ENCODE data around the gene ZBED1.
"Not testable (repeated sequence)": the region's sequence is repeated elsewhere in the genome, so short reads cannot be mapped to it uniquely, and the experiment has no call there.

The ZBED1 gene

DNA sequence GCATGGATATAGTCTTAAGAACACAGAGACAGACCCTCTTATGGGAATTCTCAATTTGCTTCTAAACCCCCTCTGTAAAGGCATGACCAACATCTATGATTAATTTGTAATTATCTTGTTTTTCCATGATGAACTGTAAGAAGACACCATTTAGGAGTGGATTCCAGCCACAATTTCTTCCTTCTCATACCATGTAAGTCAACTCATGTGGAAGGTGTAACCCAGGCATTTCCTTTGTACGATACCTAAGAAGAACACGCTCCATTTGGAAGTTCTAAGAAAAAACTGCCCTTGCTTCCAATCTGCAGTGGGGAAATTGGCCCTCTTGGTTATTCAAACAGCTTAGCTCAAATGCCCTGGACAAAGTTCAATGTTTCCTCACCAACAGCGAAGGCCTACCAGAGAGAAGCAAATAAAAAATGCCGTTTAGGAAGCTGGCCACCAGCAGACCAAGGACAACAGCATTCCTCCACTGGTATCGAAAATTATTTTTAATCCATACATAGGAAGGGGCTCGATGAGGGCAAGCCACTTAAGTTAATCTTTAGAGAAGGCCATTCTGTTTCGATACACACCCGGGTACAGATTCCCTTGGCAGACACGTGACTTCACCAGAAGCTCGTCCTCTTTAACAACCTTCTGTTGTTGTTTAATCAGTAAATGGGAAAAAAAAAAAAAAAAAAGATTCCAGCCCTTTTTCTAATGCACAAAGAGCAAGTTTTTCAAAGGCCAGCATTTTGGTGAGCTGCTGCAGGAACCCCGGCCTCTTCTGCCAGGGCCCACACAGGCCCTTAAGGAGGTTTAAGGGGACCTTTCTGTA is 2.6 kb downstream of the ZBED1 start:
- DNase-seq (ENCODE audit: low spot score), result peak; percentile 62

DNA sequence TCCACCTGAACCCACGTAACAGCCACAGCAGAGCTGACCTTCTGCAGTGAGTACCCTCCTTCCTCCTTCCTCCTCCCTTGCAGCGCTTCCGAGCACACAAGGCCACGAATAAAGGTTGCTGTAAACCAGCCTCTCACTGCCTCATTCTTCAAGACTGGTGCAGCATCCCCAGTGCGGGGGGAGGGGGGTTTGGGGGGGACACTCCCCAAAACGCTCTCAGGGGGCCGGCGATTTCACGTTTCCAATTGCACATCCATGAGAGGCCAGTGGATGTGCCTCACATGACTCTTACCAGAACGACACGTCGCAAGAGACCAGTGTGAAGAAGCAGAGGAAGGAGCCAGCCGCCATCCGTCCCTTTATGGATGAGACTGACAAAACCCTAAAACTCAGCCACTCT is 5.2 kb downstream of the ZBED1 start:
- no peak for DNase-seq (ENCODE audit: low spot score)

- no peak for DNase-seq (ENCODE audit: low spot score)
Measured at GRCh38 chrX:2492531-2493218, 8.1 kb downstream of the ZBED1 start.

- no peak for DNase-seq (ENCODE audit: low spot score)
Measured at GRCh38 chrX:2490634-2491033, 10.1 kb downstream of the ZBED1 start.

DNA sequence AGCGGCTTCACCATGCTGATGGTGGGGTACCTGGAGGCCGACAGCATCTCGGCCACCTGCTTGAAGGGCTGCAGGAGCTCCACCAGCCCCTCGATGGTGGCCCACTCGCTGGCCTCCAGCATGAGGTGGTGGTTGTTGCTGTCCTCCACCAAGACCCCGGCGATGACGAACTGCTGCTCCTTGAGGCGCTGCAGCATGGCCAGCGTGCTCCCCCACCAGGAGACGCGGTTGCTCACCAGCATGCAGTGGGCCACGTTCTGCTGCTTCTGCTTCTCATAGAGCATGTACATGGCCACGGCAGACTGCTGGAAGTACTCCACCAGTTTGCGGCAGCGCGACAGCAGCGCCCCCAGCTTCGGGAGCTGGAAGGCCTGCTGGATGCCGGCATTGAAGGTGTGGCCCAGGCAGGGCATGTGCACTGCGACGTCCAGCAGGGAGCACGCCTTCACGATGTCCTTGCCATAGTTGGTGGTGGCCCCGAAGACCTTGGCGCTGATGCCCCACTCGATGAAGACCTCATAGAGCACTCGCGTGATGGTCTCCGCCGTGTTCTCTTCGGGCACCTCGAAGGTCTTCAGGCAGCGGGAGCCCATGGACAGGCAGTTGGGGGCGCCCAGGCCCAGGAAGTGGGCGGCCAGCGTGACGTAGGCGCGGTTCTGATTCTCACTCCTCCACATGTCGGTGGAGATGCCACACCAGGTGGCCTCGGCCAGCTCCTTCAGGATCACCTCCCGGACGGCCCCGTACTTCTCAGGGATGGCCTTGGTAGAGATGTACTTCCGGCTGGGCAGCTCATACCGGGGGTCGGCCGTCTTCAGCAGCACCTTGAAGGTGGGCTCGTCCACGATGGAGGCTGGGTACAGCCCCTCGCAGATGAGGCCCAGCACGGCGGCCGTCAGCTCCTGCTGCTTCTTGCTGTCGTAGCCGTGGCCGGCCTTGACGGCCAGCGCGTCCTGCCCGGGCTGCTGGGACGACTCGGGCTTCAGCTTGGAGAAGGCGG is 11.0 kb downstream of the ZBED1 start:
- DNase-seq (ENCODE audit: low spot score), result no peak

DNA sequence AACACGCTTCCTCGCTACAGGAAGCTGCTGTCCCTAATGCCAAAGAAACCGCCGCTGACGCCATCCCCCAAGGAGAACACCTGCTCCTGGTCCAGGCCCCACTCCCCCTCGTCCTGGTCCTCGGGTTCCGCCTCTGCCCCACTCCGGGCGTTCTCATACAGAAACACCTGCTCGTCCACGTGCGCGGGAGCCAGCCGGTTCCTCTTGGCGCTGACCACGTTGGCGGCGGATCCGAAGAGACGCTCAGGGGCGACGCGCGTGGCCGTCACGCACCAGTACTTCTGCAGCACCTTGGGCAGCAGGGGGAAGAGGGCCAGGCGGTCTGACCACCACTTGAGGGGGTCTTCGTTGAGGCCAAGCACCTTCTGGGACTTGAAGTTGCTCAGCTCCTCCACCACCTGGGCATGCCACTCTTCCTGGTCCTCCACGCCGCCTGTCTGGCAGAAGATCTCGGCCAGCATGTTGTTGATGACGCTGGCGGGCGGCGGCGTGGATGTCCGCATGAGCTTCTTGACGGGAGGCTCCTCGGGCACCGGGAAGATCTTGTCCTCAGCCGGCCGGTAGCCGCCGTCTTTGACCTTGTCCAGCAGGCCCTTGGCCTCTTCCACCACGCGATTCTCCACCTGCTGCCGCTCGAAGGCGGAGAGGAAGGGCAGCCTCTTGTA is 12.0 kb downstream of the ZBED1 start:
- DNase-seq (ENCODE audit: low spot score), result no peak

DNA sequence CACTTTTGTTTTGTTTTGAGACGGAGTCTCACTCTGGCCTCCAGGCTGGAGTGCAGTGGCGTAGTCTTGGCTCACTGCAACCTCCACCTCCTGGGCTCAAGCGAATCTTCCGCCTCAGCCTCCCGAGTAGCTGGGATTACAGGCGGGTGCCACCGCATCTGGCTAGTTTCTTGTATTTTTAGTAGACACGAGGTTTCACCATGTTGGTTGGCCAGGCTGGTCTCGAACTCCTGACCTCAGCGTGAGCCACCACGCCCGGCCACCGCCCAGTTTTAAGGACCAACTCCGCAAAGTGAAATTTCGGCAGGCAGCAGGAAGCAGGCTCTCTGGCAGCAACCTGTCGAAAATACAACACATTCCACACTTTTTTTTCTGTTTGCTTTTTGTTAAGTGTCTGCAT is 13.4 kb downstream of the ZBED1 start:
- no peak for DNase-seq (ENCODE audit: low spot score)

GRCh38 chrX:2486476-2487133 is 14.2 kb downstream of the ZBED1 start:
- no peak for DNase-seq (ENCODE audit: low spot score)

DNA sequence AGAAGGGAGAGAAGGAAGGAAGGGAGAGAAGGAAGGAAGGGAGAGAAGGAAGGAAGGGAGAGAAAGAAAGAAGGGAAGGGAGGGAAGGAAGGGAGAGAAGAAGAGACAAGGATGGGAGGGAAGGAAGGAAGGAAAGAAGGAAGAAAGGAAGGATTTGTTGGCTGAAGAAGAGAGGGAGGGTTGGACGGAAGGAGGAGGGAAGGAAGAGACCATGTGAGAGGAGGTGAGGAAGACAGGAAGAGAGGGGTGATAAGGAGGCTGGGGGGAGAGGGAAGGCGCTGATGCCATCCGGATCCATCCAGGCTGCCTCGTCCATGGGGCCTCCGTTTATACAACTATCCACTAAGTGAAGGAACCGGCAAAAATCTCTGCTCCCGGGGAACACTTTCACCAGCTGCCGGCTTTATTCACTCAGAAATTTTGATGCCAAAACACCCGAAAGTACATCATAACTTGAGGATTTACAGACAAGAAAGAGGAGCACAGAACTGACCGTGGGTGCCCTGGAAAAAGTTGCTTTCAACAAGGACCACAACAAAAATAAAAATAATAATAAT is 14.9 kb downstream of the ZBED1 start:
- no peak for DNase-seq (ENCODE audit: low spot score)

GRCh38 chrX:2484721-2485648 is 15.8 kb downstream of the ZBED1 start:
- peak; percentile 43 for DNase-seq (ENCODE audit: low spot score)

GRCh38 chrX:2484256-2484655 is 16.5 kb downstream of the ZBED1 start:
- DNase-seq (ENCODE audit: low spot score), result no peak

- no peak for DNase-seq (ENCODE audit: low spot score)
Measured at GRCh38 chrX:2483398-2484060, 17.2 kb downstream of the ZBED1 start.

DNA sequence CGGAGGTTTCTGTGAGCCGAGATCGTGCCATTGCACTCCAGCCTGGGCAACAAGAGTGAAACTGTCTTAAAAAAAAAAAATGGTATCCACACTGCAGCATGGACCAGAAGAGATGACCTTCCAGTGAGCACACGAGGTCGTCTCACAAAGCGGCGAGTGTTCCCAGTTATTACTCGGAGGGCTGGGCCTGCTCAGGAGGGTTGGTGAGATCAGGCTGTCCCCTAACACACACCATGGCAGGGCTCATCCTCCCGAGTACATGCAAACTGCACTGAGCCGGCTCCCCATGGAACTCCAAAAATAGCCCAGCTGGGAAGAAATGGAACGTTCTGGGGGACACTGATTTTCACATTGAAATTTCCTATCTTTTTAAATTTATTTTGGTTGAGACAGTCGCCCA is 19.2 kb downstream of the ZBED1 start:
- not testable (repeated sequence) for DNase-seq (ENCODE audit: low spot score)

DNA sequence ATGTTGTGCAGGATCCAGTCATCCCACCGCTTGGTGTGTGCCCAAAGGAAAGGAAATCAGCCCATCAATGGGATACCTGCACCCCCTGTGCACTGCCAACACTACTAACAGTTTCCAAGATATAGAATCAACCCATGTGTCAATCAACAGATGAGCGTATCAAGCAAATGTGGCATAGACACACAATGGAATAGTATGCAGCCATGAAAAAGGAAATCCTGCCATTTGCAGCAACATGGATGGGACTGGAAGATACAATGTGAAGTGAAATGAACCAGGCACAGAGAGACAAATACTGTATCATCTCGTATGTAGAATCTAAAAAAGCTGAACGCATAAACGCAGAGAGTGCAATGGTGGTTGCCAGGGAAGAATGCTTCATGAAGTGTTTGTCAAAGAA is 20.8 kb downstream of the ZBED1 start:
- not testable (repeated sequence) for DNase-seq (ENCODE audit: low spot score)

GRCh38 chrX:2479420-2479780 is 21.4 kb downstream of the ZBED1 start:
- no peak for DNase-seq (ENCODE audit: low spot score)

DNA sequence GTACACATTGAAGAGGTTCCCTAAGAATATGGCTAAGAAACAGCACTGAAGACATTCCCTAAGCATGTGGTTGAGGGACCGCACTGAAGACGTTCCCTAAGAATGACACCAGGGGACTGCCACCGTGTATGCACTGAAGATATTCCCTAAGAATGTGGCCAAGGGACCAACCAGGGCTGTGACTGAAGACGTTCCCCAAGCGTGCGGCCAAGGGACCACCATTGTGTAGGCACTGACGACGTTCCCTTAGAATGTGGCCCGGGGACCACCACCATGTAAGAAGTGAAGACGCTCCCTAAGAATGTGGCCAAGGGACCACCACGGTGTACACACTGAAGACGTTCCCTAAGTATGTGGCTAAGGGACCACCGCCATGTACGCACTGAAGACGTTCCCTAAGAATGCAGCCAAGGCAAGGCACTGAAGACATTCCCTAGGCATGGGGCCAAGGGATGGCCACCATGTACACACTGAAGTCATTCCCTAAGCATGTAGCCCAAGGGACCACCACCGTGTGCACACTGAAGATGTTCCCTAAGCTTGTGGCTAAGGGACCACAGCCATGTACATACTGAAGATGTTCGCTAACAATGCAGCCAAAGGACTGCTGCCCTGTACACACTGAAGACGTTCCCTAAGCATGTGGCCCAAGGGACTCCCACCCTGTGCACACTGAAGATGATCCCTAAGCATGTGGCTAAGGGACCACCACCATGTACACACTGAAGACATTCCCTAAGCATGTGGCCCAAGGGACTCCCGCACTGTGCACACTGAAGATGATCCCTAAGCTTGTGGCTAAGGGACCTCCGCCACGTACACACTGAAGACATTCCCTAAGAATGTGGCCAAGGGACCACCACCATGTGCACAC is 22.0 kb downstream of the ZBED1 start:
- DNase-seq (ENCODE audit: low spot score), result no peak

DNA sequence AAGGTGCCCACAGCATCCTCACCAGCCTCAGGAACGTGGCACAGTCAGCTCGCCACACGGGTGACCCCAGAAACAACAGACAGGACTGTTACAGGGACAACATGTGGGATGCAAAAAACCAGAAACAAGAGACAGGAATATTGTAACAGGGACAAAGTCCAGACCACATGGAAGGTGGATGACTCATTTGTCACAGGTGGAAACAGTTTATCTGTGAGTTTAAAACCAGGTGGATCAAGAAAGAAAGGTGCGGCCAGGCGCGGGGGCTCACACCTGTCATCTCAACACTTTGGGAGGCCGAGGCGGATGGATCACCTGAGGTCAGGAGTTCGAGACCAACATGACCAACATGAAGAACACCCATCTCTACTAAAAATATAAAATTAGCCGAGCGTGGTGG is 23.5 kb downstream of the ZBED1 start:
- DNase-seq (ENCODE audit: low spot score), result not testable (repeated sequence)
